Mesothelial cell of epicardium (in vitro differentiated cells): ENCODE data around the gene KSR1. TPM values are rescaled to one million over a fixed set of nuclear protein-coding genes. Genes with fewer than 3 reads are reported as not detected.
A peak's percentile ranks its signal among the peaks of the same experiment; 100 is the strongest.

Source experiments
- DNase-seq, 2 experiments: peaks; one replicate each; pipeline ENCODE4 v3.0.0; 2021; ENCODE audit warnings: low spot score in 2 of 2; ENCODE audit not compliant: unreplicated experiment in 2 of 2
- H3K27ac Mint-ChIP-seq: 2 replicates; pipeline ENCODE4 v1.8.0; 2021; ENCODE audit warnings: mixed read lengths
- H3K27me3 Mint-ChIP-seq: 2 replicates; pipeline ENCODE4 v1.8.0; 2021; ENCODE audit warnings: low read depth, mixed read lengths
- H3K36me3 Mint-ChIP-seq: 2 replicates; pipeline ENCODE4 v1.8.0; 2021; ENCODE audit warnings: mixed read lengths
- H3K4me1 Mint-ChIP-seq: 2 replicates; pipeline ENCODE4 v1.8.0; 2021; ENCODE audit warnings: mixed read lengths
- H3K4me3 Mint-ChIP-seq: 2 replicates; pipeline ENCODE4 v1.8.0; 2021; ENCODE audit warnings: mild to moderate bottlenecking, moderate library complexity, mixed read lengths
- H3K9me3 Mint-ChIP-seq: 2 replicates; pipeline ENCODE4 v1.8.0; 2021; ENCODE audit warnings: mixed read lengths
- CTCF ChIP-seq: fragments of 200-600 bp; sonication (generic); IDR thresholded peaks from one replicate; pipeline ENCODE4 v1.5.0; 2021; ENCODE audit warnings: antibody characterized with exemption; ENCODE audit not compliant: unreplicated experiment
- total RNA-seq: library from RNA; stranded (reverse); gene quantifications from 3 replicates; pipeline ENCODE4 v1.2.1, GENCODE V29; 2021

Gene KSR1
- total RNA-seq, 1 donor from 2014 or later = 69.4 TPM

DNA sequence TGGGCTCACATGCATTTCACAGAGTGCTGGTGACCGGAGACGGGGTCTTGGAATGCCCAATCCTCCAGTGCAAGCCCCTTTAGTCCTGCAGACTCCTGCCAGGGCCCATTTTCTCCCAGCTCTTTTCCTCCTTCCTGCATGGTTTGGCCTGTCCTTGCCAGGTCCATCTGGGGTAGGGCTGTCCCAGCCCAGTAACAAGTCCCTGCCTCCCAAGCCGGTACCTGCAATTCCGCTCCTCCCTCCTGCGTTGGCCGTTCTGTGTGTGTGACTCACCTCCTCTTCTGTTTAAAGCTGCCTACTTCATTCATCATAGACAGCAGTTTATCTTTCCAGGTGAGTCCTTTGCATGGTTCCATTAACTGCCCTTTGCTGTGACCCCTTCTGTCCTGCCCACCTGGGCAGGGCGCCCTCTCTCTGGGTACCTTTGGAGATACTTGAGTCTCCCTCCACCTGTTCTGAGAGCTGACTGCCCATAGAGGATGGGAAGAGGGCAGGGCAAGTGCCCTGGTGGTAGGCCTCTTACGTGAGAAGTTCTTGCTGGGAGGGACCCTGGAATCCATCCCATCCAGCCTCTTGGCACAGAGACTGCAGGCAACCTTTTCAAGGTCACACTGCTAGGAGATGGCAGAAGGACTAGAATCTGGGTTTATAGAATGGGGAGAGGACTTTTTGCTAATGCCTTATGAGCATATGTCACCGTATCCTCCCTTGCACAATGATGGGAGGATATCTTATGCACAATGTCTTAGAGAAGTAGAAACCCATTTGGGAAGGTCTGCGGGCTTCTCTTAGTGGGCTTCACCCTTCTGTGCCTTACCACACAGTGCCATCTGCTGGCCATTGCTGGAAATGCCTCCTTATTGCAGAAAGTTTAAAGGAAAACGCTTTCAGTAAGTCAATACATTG is 145.1 kb downstream of the KSR1 start:
- peak; percentile 93 for TF ChIP-seq CTCF
- no peaks in the 10 kb centered on the region for H3K9me3 Mint-ChIP-seq
- no peak overlapping the region for H3K4me3 Mint-ChIP-seq
- no peak overlapping the region for H3K27ac Mint-ChIP-seq
- peak; percentile 72 to 91 for DNase-seq
- peaks cover 7% of the 10 kb centered on the region for H3K36me3 Mint-ChIP-seq
- H3K4me1 Mint-ChIP-seq = peaks cover 6% of the 10 kb centered on the region
- no peaks in the 10 kb centered on the region for H3K27me3 Mint-ChIP-seq

- no peak overlapping the region for H3K27ac Mint-ChIP-seq
Observed at GRCh38 chr17:27601975-27602302, 145.7 kb downstream of the KSR1 start.

GRCh38 chr17:27602721-27603420 is 146.6 kb downstream of the KSR1 start:
- Mint-ChIP-seq H3K36me3 (peaks cover 7% of the 10 kb centered on the region), H3K4me1 (peaks cover 2% of the 10 kb centered on the region), H3K27ac (no peak overlapping the region), H3K9me3 (no peaks in the 10 kb centered on the region), H3K4me3 (no peak overlapping the region), H3K27me3 (no peaks in the 10 kb centered on the region)
- peak; percentile 96 for TF ChIP-seq CTCF
- peak; percentile 59 to 84 for DNase-seq

More at GRCh38 chr17:27601975-27602302, 145.7 kb downstream of the KSR1 start:
- H3K4me3 Mint-ChIP-seq = no peak overlapping the region
- H3K36me3 Mint-ChIP-seq = peaks cover 7% of the 10 kb centered on the region
- no peaks in the 10 kb centered on the region for H3K27me3 Mint-ChIP-seq
- no peak for DNase-seq
- no peaks in the 10 kb centered on the region for H3K9me3 Mint-ChIP-seq
- H3K4me1 Mint-ChIP-seq = peaks cover 2% of the 10 kb centered on the region
- TF ChIP-seq CTCF = peak; percentile 13

GRCh38 chr17:27603421-27603770 is 147.1 kb downstream of the KSR1 start:
- peak; percentile 18 for TF ChIP-seq CTCF
- peaks cover 9% of the 10 kb centered on the region for H3K36me3 Mint-ChIP-seq
- H3K27ac Mint-ChIP-seq = no peak overlapping the region
- peaks cover 2% of the 10 kb centered on the region for H3K4me1 Mint-ChIP-seq
- no peaks in the 10 kb centered on the region for H3K27me3 Mint-ChIP-seq
- H3K9me3 Mint-ChIP-seq = no peaks in the 10 kb centered on the region
- DNase-seq = no peak
- H3K4me3 Mint-ChIP-seq = no peak overlapping the region

- Mint-ChIP-seq H3K27ac (no peak overlapping the region), H3K4me1 (peaks cover 2% of the 10 kb centered on the region)
Observed at GRCh38 chr17:27603880-27604794, 147.9 kb downstream of the KSR1 start.

More at GRCh38 chr17:27603880-27604794, 147.9 kb downstream of the KSR1 start:
- TF ChIP-seq CTCF = no peak
- H3K9me3 Mint-ChIP-seq = no peaks in the 10 kb centered on the region
- H3K36me3 Mint-ChIP-seq = peaks cover 11% of the 10 kb centered on the region
- H3K4me3 Mint-ChIP-seq = no peak overlapping the region
- no peaks in the 10 kb centered on the region for H3K27me3 Mint-ChIP-seq
- no peak for DNase-seq
